Nephron progenitor cell (in vitro differentiated cells): ENCODE results near the gene ASAP3.

ENCODE experiments used
- DNase-seq: peaks from one replicate; pipeline ENCODE4 v3.0.0; 2021
- H3K27ac Mint-ChIP-seq: 2 replicates; pipeline ENCODE4 v1.8.0; 2021; ENCODE audit warnings: mild to moderate bottlenecking, moderate library complexity, mixed read lengths
- H3K27me3 Mint-ChIP-seq: 2 replicates; pipeline ENCODE4 v1.8.0; 2021; ENCODE audit warnings: mild to moderate bottlenecking, low read depth, mixed read lengths; ENCODE audit not compliant: poor library complexity
- H3K36me3 Mint-ChIP-seq: 2 replicates; pipeline ENCODE4 v1.8.0; 2021; ENCODE audit warnings: low read depth, mixed read lengths
- H3K4me1 Mint-ChIP-seq: 2 replicates; pipeline ENCODE4 v1.8.0; 2021; ENCODE audit warnings: mixed read lengths
- H3K4me3 Mint-ChIP-seq: 2 replicates; pipeline ENCODE4 v1.8.0; 2021; ENCODE audit warnings: mild to moderate bottlenecking, moderate library complexity, mixed read lengths
- H3K9me3 Mint-ChIP-seq: 2 replicates; pipeline ENCODE4 v1.8.0; 2021; ENCODE audit warnings: mild to moderate bottlenecking, moderate library complexity, mixed read lengths
- CTCF ChIP-seq: fragments of 200-600 bp; sonication (generic); IDR thresholded peaks from 2 replicates; pipeline ENCODE4 v1.5.0; 2021; ENCODE audit warnings: antibody characterized with exemption

The ASAP3 gene

GRCh38 chr1:23525558-23526250 is 41.7 kb upstream of the ASAP3 start:
- Mint-ChIP-seq H3K9me3 (no peaks in the 10 kb centered on the region), H3K27ac (no peak overlapping the region), H3K4me3 (no peak overlapping the region), H3K27me3 (peaks cover 9% of the 10 kb centered on the region), H3K36me3 (peaks cover 12% of the 10 kb centered on the region), H3K4me1 (peaks cover 26% of the 10 kb centered on the region)
- no peak for TF ChIP-seq CTCF
- no peak for DNase-seq

GRCh38 chr1:23524716-23525401 is 40.9 kb upstream of the ASAP3 start:
- TF ChIP-seq CTCF = no peak
- Mint-ChIP-seq H3K27me3 (peaks cover 9% of the 10 kb centered on the region), H3K27ac (no peak overlapping the region), H3K9me3 (no peaks in the 10 kb centered on the region), H3K4me1 (peaks cover 21% of the 10 kb centered on the region), H3K36me3 (peaks cover 12% of the 10 kb centered on the region), H3K4me3 (no peak overlapping the region)
- DNase-seq = no peak

GRCh38 chr1:23524163-23524562 is 40.2 kb upstream of the ASAP3 start:
- TF ChIP-seq CTCF = no peak
- H3K27ac Mint-ChIP-seq = no peak overlapping the region
- H3K4me1 Mint-ChIP-seq = peaks cover 14% of the 10 kb centered on the region
- no peak for DNase-seq
- H3K27me3 Mint-ChIP-seq = peaks cover 4% of the 10 kb centered on the region
- no peaks in the 10 kb centered on the region for H3K9me3 Mint-ChIP-seq
- H3K4me3 Mint-ChIP-seq = no peak overlapping the region
- H3K36me3 Mint-ChIP-seq = peaks cover 15% of the 10 kb centered on the region

- Mint-ChIP-seq H3K27ac (no peak overlapping the region), H3K36me3 (peaks cover 23% of the 10 kb centered on the region), H3K27me3 (no peaks in the 10 kb centered on the region), H3K9me3 (no peaks in the 10 kb centered on the region), H3K4me3 (no peak overlapping the region), H3K4me1 (peaks cover 6% of the 10 kb centered on the region)
- TF ChIP-seq CTCF = no peak
- DNase-seq = no peak
Observed at GRCh38 chr1:23522244-23522982, 38.4 kb upstream of the ASAP3 start.

GRCh38 chr1:23521588-23521987 is 37.6 kb upstream of the ASAP3 start:
- Mint-ChIP-seq H3K9me3 (no peaks in the 10 kb centered on the region), H3K27ac (peak overlapping the region; percentile 88), H3K27me3 (no peaks in the 10 kb centered on the region), H3K4me3 (no peak overlapping the region), H3K36me3 (peaks cover 25% of the 10 kb centered on the region), H3K4me1 (peaks cover 6% of the 10 kb centered on the region)
- TF ChIP-seq CTCF = no peak
- no peak for DNase-seq
